T-helper 1 cell (primary cell): ENCODE measurements around the gene FOXP3.
"Not testable (repeated sequence)": the region's sequence is repeated elsewhere in the genome, so short reads cannot be mapped to it uniquely, and the experiment has no call there.

Experiments
- DNase-seq, 5 donors: peaks; one replicate each; pipeline ENCODE4 v3.0.0-alpha.2; 2012 to 2020
- total RNA-seq, 4 donors: gene quantifications; one replicate each; lab custom pipeline; 2026; lab: John Stamatoyannopoulos, UW

FOXP3 gene, protein sequence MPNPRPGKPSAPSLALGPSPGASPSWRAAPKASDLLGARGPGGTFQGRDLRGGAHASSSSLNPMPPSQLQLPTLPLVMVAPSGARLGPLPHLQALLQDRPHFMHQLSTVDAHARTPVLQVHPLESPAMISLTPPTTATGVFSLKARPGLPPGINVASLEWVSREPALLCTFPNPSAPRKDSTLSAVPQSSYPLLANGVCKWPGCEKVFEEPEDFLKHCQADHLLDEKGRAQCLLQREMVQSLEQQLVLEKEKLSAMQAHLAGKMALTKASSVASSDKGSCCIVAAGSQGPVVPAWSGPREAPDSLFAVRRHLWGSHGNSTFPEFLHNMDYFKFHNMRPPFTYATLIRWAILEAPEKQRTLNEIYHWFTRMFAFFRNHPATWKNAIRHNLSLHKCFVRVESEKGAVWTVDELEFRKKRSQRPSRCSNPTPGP
- 0.95 to 8.7 (median 2.2) reads per million in 4 donors for total RNA-seq

- no peak for DNase-seq
Measured at GRCh38 chrX:49264460-49264859, at the start of gene FOXP3. Gene FOXP3 (minus strand): TSS chrX:49264710. CDS start chrX:49258505, 6,205 bp downstream.

- DNase-seq, result no peak
Measured at GRCh38 chrX:49312176-49312575, 47.7 kb upstream of the FOXP3 start.

DNA sequence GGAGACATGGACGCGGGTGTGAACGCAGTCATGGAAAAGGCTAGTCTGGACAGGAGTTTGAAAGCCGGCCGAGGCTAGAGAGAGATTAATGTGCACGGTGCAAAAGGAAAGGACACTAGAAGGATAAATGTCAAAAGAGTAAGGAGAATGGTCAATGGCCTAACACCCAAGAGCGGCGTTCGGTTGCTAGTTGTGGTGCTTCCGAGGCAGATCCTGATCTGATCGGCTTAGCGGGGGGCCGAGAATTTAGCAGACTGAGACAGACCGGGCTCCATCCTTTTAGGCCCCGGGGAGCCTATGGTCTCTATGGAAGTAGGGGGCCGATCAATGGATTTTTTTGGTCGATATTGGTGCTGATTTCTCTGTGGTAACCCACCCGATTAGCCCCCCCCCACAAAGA, 45.9 kb upstream of the FOXP3 start:
- DNase-seq, result no peak

GRCh38 chrX:49309401-49309981, 45.0 kb upstream of the FOXP3 start:
- DNase-seq, result no peak

GRCh38 chrX:49308604-49309269, 44.2 kb upstream of the FOXP3 start:
- no peak for DNase-seq

DNA sequence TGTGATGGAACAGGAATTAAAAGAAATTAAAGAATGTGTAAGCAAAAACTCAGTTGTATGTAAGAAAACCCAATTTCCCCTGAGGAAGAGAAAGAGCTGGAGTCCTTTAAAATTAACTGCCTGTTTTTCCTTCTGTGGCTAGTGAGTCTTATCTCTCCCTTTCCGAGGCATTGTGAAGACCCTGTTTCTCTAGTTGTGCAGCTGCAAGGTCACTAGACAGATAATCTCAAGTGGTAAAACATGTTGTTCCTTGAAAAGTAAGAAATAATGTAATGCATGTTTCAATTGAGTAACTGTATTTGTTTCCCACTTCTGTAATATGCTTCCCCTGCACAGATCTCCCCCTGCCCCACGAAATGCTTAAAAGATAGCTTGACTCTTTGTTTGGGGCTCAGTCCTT, 43.3 kb upstream of the FOXP3 start:
- DNase-seq, result not testable (repeated sequence)

GRCh38 chrX:49303346-49303745, 38.8 kb upstream of the FOXP3 start, which contains the start of gene GAGE10:
Gene GAGE10 (plus strand): TSS chrX:49303646. CDS start chrX:49304860, 1,214 bp downstream.
- no peak for DNase-seq

- no peak for DNase-seq
Measured at GRCh38 chrX:49300703-49301102, 36.2 kb upstream of the FOXP3 start.

DNA sequence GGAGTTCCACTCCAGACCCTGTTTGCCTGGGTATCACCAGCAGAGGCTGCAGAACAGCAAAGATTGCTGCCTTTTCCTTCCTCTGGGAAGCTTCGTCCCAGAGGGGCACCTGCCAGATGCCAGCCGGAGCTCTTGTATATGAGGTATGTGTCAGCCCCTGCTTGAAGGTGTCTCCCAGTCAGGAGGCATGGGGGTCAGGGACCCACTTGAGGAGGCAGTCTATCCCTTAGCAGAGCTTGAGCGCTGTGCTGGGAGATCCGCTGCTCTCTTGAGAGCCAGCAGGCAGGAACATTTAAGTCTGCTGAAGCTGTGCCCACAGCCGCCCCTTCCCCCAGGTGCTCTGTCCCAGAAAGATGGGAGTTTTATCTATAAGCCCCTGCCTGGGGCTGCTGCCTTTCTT, 34.8 kb upstream of the FOXP3 start:
- not testable (repeated sequence) for DNase-seq

GRCh38 chrX:49292400-49293362, 28.2 kb upstream of the FOXP3 start:
- DNase-seq, result no peak

- peak; percentile 19 to 60 (median 46) for DNase-seq
Measured at GRCh38 chrX:49291615-49292337, 27.3 kb upstream of the FOXP3 start.

DNA sequence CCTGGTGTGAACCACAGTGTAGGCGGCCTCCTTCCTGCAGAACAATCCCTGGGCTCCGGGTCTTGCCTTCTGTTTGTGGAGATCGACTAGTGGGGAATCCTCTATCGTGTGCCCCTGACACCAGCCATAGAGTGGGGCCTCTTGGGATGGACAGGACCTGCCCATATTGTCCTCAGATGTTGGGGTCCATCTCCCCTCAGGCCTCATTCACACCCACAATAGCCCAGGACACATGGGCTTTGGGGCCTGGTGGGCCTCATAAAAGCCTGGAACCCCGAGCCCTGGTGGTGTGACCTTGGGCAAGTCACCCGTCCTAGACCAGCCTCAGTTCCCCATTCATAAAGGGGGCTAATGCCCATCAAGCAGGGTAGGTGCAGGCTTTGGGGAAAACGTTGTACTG, 25.7 kb upstream of the FOXP3 start:
- DNase-seq, result no peak

DNA sequence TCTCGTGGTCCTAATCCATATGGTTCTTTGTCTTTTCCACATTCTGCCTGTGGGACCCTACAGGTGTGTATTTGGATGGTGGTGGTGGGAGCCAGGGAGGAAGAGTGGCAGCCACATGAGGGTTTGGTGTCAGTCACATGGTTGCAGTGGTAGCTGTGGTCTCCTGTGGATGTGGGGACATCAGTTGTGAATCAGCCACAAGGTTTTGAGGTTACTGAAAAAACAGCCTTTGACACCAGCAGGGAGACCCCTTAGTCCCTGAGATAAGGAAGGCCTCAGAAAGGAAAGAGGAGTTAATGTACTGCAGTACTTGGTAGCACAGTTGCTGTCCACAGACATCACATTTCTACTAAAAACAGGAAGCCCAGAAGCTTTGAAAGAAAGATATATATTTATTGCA, 23.2 kb upstream of the FOXP3 start:
- no peak for DNase-seq

- DNase-seq, result no peak
Measured at GRCh38 chrX:49286581-49286980, 22.1 kb upstream of the FOXP3 start.

- no peak for DNase-seq
Measured at GRCh38 chrX:49286136-49286535, 21.6 kb upstream of the FOXP3 start.

- no peak for DNase-seq
Measured at GRCh38 chrX:49284212-49284611, 19.7 kb upstream of the FOXP3 start.

DNA sequence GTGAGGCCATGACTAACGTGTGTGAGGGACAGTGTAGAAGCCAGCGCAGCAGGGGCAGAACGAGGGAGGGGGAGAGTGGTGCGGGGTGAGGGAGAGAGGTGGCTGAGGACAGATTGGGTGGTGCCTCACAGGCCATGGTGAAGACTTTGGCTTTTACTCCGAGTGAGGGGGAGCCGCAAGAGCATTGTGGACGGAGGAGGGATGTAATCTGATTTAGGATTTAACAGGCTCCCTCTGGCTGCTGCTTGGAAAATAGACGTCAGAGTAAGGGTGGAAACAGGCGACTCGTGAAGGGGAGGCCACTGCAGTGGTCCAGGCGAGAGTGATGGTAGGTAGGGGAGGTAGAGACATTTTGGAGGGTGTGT, 18.1 kb upstream of the FOXP3 start:
- DNase-seq, result no peak

DNA sequence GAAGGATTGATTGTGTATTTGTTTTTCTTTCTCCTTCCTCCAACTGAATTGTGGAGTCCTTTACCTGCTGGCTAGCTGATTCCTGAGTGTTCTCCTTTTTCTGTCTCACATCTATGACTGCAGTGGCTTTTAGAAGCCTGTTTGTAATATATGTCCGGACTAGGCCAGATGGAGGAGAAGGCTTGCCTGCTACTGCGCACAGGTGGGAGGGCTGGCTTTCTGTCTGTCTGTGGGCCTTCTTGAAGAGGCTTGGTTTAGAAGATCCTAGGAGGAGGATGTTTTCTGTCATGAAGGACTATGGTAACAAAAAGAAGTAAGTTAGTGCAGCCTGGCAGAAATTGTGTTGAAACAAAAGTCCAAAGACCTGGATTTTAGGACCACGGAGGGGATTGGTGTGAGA, 13.6 kb upstream of the FOXP3 start:
- DNase-seq, result no peak

DNA sequence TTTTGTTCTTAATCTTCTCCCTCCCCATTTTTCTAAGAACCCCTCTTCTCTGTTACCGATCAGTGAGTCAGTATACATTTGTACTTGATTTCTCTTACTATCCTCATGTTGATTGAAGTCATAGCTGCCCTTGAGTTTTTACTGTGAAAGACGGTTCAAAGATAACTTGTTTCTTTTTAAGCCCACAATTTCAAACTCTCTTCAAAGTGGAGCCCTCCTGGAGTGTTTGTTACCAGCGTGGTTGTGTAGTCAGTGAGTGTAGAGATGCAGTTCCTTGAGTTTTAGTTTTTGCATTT, 13.0 kb upstream of the FOXP3 start:
- DNase-seq, result peak in 1 of 5 donors; percentile 51

DNA sequence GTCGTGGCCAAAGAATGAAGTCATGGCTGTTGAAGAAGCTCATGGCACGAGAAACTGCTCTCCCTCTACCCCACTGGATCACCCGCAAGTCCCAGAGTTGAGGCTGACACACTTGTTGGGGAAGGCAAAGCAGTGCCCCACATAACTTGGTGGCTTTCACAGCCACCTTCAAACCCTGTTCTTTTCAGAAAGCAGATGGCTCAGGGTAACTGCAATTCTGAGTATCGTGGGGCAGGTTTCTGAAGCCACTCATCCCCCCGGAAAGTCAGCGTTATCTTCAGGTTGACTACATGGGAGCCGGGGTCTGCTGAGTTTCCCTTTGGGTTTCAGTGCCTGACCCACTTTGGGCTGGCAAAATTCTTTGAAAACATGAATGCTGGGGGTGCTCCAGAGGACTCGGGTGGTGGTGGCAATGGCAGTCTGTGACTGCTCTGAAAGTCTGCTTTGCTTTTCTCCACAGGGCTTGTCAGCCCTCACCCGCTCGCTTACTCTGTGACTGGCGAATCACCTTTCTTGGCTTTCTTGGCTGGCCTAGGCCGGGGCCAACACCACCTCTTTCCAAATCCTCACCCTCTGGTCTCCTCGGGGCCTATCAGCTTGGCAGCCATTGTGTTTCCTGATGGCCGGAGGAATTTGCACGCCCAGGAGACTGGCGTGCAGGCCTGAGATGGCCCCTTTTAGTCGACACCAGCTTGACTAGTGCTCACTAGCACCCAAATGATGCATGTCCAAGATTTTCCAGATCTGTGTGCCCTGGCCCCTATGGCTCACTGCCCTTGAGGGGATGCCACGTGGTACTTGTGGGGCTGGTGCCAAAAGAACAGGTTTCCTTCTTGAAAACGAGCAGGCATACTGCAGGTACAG, 12.4 kb upstream of the FOXP3 start:
- DNase-seq, result peak in 1 of 5 donors; percentile 27

- no peak for DNase-seq
Measured at GRCh38 chrX:49276207-49276606, 11.7 kb upstream of the FOXP3 start.
